UCSD-AML1 (cell line): ENCODE results near the gene VGF.
"Not testable (repeated sequence)": the region's sequence is repeated elsewhere in the genome, so short reads cannot be mapped to it uniquely, and the experiment has no call there.

Experiments
- DNase-seq: peaks from one replicate; lab custom pipeline; 2025; ENCODE audit not compliant: unreplicated experiment; lab: John Stamatoyannopoulos, UW

Gene VGF

GRCh38 chr7:101165075-101165957, at the start of gene VGF:
TSS of gene VGF (minus strand) at chr7:101165569. CDS start at chr7:101164843, 726 bp downstream.
- DNase-seq, result peak; percentile 88

- DNase-seq, result no peak
Measured at GRCh38 chr7:101212014-101212413, 46.6 kb upstream of the VGF start.

- no peak for DNase-seq
Measured at GRCh38 chr7:101211501-101211900, 46.1 kb upstream of the VGF start.

GRCh38 chr7:101210143-101210542, 44.8 kb upstream of the VGF start:
- no peak for DNase-seq

DNA sequence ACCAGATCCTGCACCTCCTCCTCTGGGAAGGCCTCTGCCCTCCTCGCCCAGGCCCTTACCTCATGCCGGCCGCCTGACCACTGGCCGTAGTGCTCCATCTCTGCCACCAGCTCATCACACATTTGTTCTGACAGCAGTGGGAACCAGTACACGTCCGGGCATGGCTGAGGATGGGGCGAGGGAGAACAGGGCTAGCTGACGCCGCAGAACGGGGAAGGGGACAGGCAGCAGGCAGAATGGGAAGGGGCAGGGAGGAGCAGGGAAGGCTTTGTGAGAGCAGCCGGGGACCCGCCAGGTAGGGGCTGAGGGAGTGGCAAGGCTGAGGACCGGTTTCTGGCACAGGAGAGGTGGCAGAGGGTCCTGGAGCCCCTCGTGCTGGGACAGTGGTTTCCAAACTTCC, 43.4 kb upstream of the VGF start:
- no peak for DNase-seq

DNA sequence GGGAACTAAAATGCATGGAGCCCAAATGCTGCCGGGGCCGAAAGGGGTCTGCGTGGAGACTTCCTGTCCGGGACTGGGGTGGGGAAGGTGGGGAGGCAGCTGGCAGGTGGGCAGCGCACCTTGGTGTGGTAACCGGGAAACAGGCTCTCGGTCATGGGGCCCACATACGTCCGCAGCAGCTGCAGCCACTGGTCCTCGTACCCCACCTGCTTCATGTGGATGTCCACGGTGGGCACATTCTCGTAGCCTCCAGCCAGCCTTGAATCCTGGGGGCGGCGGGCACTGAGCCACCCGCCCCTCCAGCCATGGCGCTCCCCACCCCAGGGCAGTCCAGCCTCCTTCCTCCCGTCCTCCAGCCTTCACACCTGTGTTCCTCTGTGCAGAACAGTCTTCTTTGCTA, 42.1 kb upstream of the VGF start:
- DNase-seq, result no peak

GRCh38 chr7:101206665-101207042, 41.3 kb upstream of the VGF start:
- DNase-seq, result no peak

- no peak for DNase-seq
Measured at GRCh38 chr7:101205901-101206664, 40.7 kb upstream of the VGF start.

GRCh38 chr7:101203740-101204738, 38.7 kb upstream of the VGF start:
- DNase-seq, result peak; percentile 10

DNA sequence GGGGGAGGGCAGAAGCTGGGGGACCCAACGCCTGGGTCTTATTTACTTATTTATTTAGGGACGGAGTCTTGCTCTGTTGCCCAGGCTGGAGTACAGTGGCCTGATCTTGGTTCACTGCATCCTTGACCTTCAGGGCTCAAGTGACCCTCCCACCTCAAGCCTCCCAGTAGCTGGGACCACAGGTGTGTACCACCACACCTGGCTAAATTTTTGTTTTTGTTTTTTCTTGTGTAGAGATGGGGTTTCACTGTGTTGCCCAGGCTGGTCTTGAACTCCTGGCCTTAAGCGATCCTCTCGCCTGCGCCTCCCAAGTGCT, 37.2 kb upstream of the VGF start:
- no peak for DNase-seq

GRCh38 chr7:101201695-101202602, 36.6 kb upstream of the VGF start:
- no peak for DNase-seq

DNA sequence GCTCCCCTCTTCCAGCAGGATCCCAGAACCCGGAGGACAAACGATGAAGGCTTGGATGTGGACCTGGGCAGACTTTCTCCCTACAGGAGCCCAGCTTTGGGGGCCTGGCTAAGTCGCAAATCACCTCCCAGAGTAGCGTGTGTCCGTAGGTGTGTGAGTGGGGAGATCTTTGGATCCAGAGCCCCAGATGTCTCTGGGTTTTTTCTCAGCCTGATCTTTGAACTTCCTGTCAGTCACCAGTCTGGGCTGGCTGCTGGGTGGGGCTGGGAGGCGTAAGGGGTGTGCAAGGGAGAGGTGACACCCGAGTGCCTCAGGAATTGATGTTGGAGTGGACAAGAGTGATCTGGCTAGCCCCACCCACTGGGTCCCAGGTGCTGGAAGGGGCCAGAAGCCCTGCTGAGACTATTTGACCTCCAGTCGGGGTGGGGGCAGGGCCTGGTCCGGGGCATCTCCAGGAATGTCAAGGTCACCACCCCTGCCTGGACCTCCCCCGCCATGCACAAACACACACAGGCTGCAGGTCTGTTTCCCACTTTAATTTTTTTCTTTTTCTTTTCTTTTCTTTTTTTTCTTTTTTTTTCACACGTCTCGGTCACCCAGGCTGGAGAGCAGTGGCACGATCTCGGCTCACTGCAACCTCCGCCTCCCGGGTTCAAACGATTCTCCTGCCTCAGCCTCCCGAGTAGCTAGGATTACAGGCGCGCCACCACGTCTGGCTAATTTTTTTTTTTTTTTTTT, 35.7 kb upstream of the VGF start, which contains the start of gene MOGAT3:
Gene MOGAT3 (minus strand): TSS at position 175 of the 738 bp plus-strand sequence. CDS start 182 bp downstream, outside the sequence.
- no peak for DNase-seq

GRCh38 chr7:101200504-101200861, 35.1 kb upstream of the VGF start:
- no peak for DNase-seq

- not testable (repeated sequence) for DNase-seq
Measured at GRCh38 chr7:101199522-101199921, 34.2 kb upstream of the VGF start.

DNA sequence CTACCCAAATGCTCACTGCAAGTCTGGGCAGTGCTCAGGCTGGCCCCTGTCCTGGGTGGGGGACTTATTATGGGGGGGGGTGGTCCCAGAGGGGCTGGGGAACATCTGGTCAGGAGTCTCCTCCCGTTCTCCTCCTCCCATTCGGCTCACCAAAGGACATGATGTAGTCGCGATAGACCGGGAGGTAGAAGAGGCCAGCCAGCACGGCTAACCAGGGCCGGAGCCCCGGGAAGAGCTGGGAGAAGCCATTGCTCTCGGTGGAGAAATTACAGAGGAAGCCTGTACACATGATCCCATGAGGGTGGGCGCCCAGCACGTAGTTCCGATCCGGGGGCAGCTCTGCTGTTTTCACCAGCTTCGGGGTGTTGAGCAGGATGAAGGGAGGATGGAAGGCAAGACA, 33.1 kb upstream of the VGF start:
- no peak for DNase-seq

DNA sequence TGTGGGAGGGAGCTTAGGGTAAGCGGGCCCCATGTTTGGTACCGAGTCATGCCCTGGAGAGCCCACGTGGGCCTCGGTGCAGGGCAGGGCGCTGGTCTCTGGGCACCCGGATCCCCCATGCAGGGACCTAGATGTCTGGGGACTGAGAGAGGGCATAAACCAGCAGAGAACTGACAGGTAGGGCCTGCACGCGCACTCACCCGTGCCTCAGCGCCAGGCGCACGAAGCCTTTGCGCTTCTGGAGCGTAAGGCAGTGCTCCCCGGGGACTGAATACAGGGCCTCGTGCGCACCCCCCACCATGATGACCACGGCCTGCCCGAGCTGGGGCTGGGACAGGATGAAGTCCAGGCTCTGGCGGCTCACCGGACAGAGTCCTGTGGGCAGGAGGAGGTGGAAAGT, 32.6 kb upstream of the VGF start:
- DNase-seq, result no peak

GRCh38 chr7:101195884-101196283, 30.5 kb upstream of the VGF start:
- no peak for DNase-seq

DNA sequence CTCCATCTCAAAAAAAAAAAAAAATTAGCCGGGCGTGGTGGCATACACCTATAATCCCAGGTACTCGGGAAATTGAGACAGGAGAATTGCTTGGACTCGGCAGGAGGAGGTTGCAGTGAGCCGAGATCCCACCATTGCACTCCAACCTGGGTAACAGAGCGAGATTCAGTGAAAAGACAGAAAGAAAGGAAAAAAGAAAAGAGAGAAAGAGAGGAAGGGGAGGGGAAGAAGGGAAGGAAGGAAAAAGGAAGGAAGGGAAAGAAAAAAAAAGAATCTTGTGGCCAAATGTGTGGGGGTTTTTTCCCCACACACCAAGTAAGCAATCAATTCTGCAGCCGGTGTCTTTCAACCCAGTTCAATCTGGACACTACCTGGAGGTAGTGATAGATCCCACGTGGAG, 23.7 kb upstream of the VGF start:
- DNase-seq, result no peak

DNA sequence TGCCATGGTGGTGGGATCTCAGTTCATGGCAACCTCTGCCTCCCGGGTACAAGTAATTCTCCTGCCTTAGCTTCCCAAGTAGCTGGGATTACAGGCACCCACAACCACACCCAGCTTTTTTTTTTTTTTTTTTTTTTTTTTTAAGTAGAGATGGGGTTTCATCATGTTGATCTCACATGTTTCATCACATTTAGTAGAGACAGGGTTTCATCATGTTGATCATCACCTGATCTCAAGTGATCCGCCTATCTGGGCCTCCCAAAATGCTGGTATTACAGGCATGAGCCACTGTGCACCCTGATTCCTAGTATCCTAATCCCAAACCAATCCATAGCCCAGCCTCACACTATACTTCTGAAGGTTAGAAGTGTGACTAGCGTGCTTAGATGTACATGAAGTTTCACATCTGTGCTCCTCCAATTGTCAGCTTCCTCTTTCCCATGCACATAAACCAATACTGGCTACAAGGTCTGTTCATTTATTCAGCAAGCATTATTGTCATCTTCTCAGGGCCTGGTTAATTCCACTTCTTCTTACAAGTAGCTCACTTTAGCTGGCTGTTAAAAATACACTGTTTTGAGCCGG, 21.6 kb upstream of the VGF start:
- no peak for DNase-seq
